GM23338 (cell line): ENCODE data around the gene USP28. TPM values are rescaled to one million over a fixed set of nuclear protein-coding genes. Genes with fewer than 3 reads are reported as not detected.

Source experiments
- ATAC-seq: fragments of 200-7000 bp; cut with Tn5 transposase; 3 replicates; pipeline ENCODE4 v1.9.1; 2020
- DNase-seq: peaks from one replicate; pipeline ENCODE4 v3.0.0-alpha.2; 2015; ENCODE audit warnings: low spot score
- H2AFZ ChIP-seq: fragments of 200-600 bp; sonication (generic); 2 replicates; pipeline ENCODE4 v1.8.0; 2016; ENCODE audit warnings: antibody characterized with exemption, mild to moderate bottlenecking, moderate library complexity
- H3F3A ChIP-seq: fragments of 200-600 bp; sonication (generic); replicated peaks from 2 replicates; pipeline ENCODE4 v1.8.0; 2017; ENCODE audit warnings: antibody characterized with exemption, mixed run types, low read depth
- H3K27ac ChIP-seq: fragments of 200-600 bp; sonication (generic); 2 replicates; pipeline ENCODE4 v1.6.1; 2016; ENCODE audit warnings: low read depth
- H3K27me3 ChIP-seq: fragments of 200-600 bp; sonication (generic); 2 replicates; pipeline ENCODE4 v1.8.0; 2016; ENCODE audit warnings: mild to moderate bottlenecking, mixed run types, moderate library complexity; ENCODE audit not compliant: insufficient read depth
- H3K36me3 ChIP-seq: fragments of 200-600 bp; sonication (generic); 2 replicates; pipeline ENCODE4 v1.8.0; 2016; ENCODE audit warnings: mild to moderate bottlenecking; ENCODE audit not compliant: insufficient read depth
- H3K4me1 ChIP-seq: fragments of 200-600 bp; sonication (generic); 2 replicates; pipeline ENCODE4 v1.8.0; 2016; ENCODE audit warnings: mild to moderate bottlenecking, moderate library complexity; ENCODE audit not compliant: insufficient read depth
- H3K4me2 ChIP-seq: fragments of 200-600 bp; sonication (generic); 2 replicates; pipeline ENCODE4 v1.7.1; 2017; ENCODE audit warnings: mixed run types
- H3K4me3 ChIP-seq: fragments of 200-600 bp; sonication (generic); 2 replicates; pipeline ENCODE4 v1.6.1; 2016; ENCODE audit warnings: mixed run types
- H3K79me2 ChIP-seq: fragments of 200-600 bp; sonication (generic); replicated peaks from 2 replicates; pipeline ENCODE4 v1.8.0; 2017; ENCODE audit warnings: mild to moderate bottlenecking; ENCODE audit not compliant: insufficient read depth
- H3K9me2 ChIP-seq: fragments of 200-600 bp; sonication (generic); 2 replicates; pipeline ENCODE4 v1.8.0; 2017; ENCODE audit not compliant: insufficient read depth
- H4K20me1 ChIP-seq: fragments of 200-600 bp; sonication (generic); replicated peaks from 2 replicates; pipeline ENCODE4 v1.8.0; 2017; ENCODE audit warnings: mild to moderate bottlenecking; ENCODE audit not compliant: insufficient read depth
- H3K27ac Mint-ChIP-seq: 2 replicates; pipeline ENCODE4 v1.8.0; 2020; ENCODE audit warnings: inconsistent platforms, mild to moderate bottlenecking, moderate library complexity, mixed read lengths
- H3K27me3 Mint-ChIP-seq: 3 replicates; pipeline ENCODE4 v1.8.0; 2022; ENCODE audit warnings: low read depth, mild to moderate bottlenecking, moderate library complexity, mixed read lengths, inconsistent platforms; ENCODE audit not compliant: insufficient read depth, poor library complexity
- H3K36me3 Mint-ChIP-seq: 3 replicates; pipeline ENCODE4 v1.8.0; 2021; ENCODE audit warnings: low read depth, mild to moderate bottlenecking, inconsistent platforms, moderate library complexity, mixed read lengths
- H3K4me1 Mint-ChIP-seq: 3 replicates; pipeline ENCODE4 v1.8.0; 2020; ENCODE audit warnings: mild to moderate bottlenecking, inconsistent platforms, mixed read lengths
- H3K4me3 Mint-ChIP-seq: 3 replicates; pipeline ENCODE4 v1.8.0; 2021; ENCODE audit warnings: moderate library complexity, mild to moderate bottlenecking, inconsistent platforms, mixed read lengths
- H3K9me3 Mint-ChIP-seq: 3 replicates; pipeline ENCODE4 v1.8.0; 2020; ENCODE audit warnings: moderate library complexity, mild to moderate bottlenecking, inconsistent platforms, mixed read lengths
- CREB1 ChIP-seq: fragments of 250-450 bp; sonication (Bioruptor Pico); IDR thresholded peaks from 2 replicates; pipeline ENCODE4 v1.5.0; 2020; ENCODE audit warnings: low read depth, mild to moderate bottlenecking, moderate library complexity
- CTCF ChIP-seq, 2 experiments: fragments of 200-600 bp in 1 of 2; sonication (generic) in 1 of 2; conservative IDR thresholded peaks; 2 replicates each; pipeline versions ENCODE4 v1.5.1 to v1.6.1; 2016 to 2017; ENCODE audit warnings: antibody characterized with exemption in 2 of 2, low read depth in 2 of 2, mild to moderate bottlenecking in 2 of 2, moderate library complexity in 1 of 2
- EZH2 ChIP-seq: fragments of 200-600 bp; sonication (generic); IDR thresholded peaks from one replicate; pipeline ENCODE4 v1.8.0; 2017; ENCODE audit warnings: antibody characterized with exemption, mild to moderate bottlenecking, low read depth; ENCODE audit not compliant: unreplicated experiment
- EZH2phosphoT487 ChIP-seq: fragments of 200-600 bp; sonication (generic); IDR thresholded peaks from one replicate; pipeline ENCODE4 v1.8.1; 2018; ENCODE audit warnings: antibody characterized with exemption; ENCODE audit not compliant: unreplicated experiment
- JUNB ChIP-seq: IDR thresholded peaks from one replicate; pipeline ENCODE4 v1.6.1; 2016; ENCODE audit warnings: antibody characterized with exemption; ENCODE audit not compliant: unreplicated experiment
- NANOG ChIP-seq: IDR thresholded peaks from 2 replicates; pipeline ENCODE4 v1.6.1; 2016; ENCODE audit warnings: antibody characterized with exemption, borderline replicate concordance
- POLR2AphosphoS5 ChIP-seq: IDR thresholded peaks from 2 replicates; pipeline ENCODE4 v1.6.1; 2016; ENCODE audit warnings: antibody characterized with exemption, low read depth
- REST ChIP-seq: IDR thresholded peaks from one replicate; pipeline ENCODE4 v1.6.1; 2018; ENCODE audit warnings: antibody characterized with exemption; ENCODE audit not compliant: unreplicated experiment
- STAT1 ChIP-seq: IDR thresholded peaks from one replicate; pipeline ENCODE4 v1.6.1; 2016; ENCODE audit warnings: antibody characterized with exemption; ENCODE audit not compliant: unreplicated experiment
- ZNF114 ChIP-seq: fragments of 250-450 bp; sonication (Bioruptor Pico); IDR thresholded peaks from 2 replicates; pipeline ENCODE4 v1.5.0; 2020; ENCODE audit warnings: mild to moderate bottlenecking, moderate library complexity
- ZNF331 ChIP-seq: fragments of 250-450 bp; sonication (Bioruptor Pico); IDR thresholded peaks from 2 replicates; pipeline ENCODE4 v1.5.0; 2020; ENCODE audit warnings: low read depth, mild to moderate bottlenecking, moderate library complexity
- ZNF462 ChIP-seq: fragments of 250-450 bp; sonication (Bioruptor Pico); IDR thresholded peaks from 2 replicates; pipeline ENCODE4 v1.5.0; 2020; ENCODE audit warnings: mild to moderate bottlenecking, moderate library complexity
- polyA plus RNA-seq: library from polyadenylated mRNA; unstranded; fragments of >200 nt; fragmentation: Nextera tagmentation; extraction: Ambion mirVana; gene quantifications from 2 replicates; pipeline ENCODE4 v1.2.1, GENCODE V29; 2016
- total RNA-seq: library from RNA; depleted of rRNA; stranded (reverse); fragments of >200 nt; shearing (Covaris generic); gene quantifications from 2 replicates; pipeline ENCODE4 v1.2.3, GENCODE V29; 2014
- TF ChIP-seq, protein P1 (sequence below): IDR thresholded peaks from 2 replicates; pipeline ENCODE4 v1.6.1; 2016; ENCODE audit warnings: antibody characterized with exemption

Gene USP28
- total and polyA plus RNA-seq, 2 experiments from 2014 or later = 73.9 to 171 TPM

DNA sequence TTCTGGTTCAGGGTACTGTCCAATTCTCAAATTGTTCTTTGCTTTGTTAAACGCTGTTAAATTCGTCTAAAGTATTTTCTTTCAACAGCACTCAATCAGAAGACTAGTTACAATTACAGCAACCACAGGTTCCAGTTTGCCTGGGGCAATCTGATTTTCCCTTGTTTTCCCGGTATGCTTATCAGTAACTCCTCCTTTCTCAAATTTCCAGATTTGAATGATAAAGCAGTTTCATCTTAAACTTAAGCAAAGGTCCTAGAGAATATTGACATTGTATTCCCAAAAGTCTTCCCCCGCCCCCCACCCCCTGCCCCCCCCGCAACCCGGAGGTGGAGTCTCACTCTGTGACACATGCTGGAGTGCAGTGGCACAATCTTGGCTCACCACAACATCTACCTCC lies 10.5 kb upstream of the USP28 start:
- Mint-ChIP-seq H3K27ac (no peak overlapping the region), H3K9me3 (no peaks in the 10 kb centered on the region), H3K27me3 (no peaks in the 10 kb centered on the region), H3K4me1 (peaks cover 10% of the 10 kb centered on the region; the same call in 2 of the 3 replicates), H3K36me3 (no peaks in the 10 kb centered on the region), H3K4me3 (no peak overlapping the region)
- Histone ChIP-seq H2AFZ (no peak overlapping the region), H3F3A (no peaks in the 10 kb centered on the region), H3K9me2 (no peaks in the 10 kb centered on the region), H3K4me1 (peaks cover 12% of the 10 kb centered on the region), H3K36me3 (no peaks in the 10 kb centered on the region; the same call in 1 of the 2 replicates), H3K27ac (peak overlapping the region; percentile 89), H4K20me1 (no peaks in the 10 kb centered on the region), H3K79me2 (no peaks in the 10 kb centered on the region), H3K4me3 (no peak overlapping the region), H3K4me2 (no peak overlapping the region), H3K27me3 (no peaks in the 10 kb centered on the region)
- DNase-seq (no peak), ATAC-seq (no peak)
- no peak for TF ChIP-seq ZNF331 (CRISPR knock-in tag)
- no peak for TF ChIP-seq EZH2phosphoT487
- no peak for TF ChIP-seq REST
- TF ChIP-seq, protein P1, sequence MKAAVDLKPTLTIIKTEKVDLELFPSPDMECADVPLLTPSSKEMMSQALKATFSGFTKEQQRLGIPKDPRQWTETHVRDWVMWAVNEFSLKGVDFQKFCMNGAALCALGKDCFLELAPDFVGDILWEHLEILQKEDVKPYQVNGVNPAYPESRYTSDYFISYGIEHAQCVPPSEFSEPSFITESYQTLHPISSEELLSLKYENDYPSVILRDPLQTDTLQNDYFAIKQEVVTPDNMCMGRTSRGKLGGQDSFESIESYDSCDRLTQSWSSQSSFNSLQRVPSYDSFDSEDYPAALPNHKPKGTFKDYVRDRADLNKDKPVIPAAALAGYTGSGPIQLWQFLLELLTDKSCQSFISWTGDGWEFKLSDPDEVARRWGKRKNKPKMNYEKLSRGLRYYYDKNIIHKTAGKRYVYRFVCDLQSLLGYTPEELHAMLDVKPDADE = no peak
- TF ChIP-seq EZH2 = no peak
- TF ChIP-seq JUNB = no peak
- no peak for TF ChIP-seq NANOG
- TF ChIP-seq ZNF462 (CRISPR knock-in tag) = no peak
- no peak for TF ChIP-seq POLR2AphosphoS5
- no peak for TF ChIP-seq CREB1 (CRISPR knock-in tag)
- TF ChIP-seq STAT1 = no peak
- no peak for TF ChIP-seq CTCF (conservative IDR thresholded peaks at IDR 0.05; ENCODE audit: low read depth in 2 of 2)
- TF ChIP-seq ZNF114 (CRISPR knock-in tag) = no peak
